HepG2 (cell line): ENCODE results near the gene USP34.

ENCODE experiments used
- MAFK ChIP-seq, 2 experiments: IDR thresholded peaks in 1 of 2; conservative IDR thresholded peaks in 1 of 2; 2 replicates each; pipeline ENCODE4 v1.6.1; 2011; ENCODE audit warnings: improper control_type of control experiment in 2 of 2, low read length in 2 of 2
- POLR2A ChIP-seq, 2 experiments: IDR thresholded peaks; 2 replicates each; pipeline ENCODE4 v1.6.1; 2011; ENCODE audit warnings: low read depth in 2 of 2, low read length in 2 of 2, mild to moderate bottlenecking in 1 of 2, moderate library complexity in 1 of 2; ENCODE audit not compliant: insufficient read depth in 1 of 2
- TF ChIP-seq, protein P1 (sequence below): sonication (generic); formaldehyde crosslinking; IDR thresholded peaks from 2 replicates; pipeline ENCODE4 v1.5.0; 2020; ENCODE audit warnings: mild to moderate bottlenecking, missing genetic modification reagents, moderate library complexity

DNA sequence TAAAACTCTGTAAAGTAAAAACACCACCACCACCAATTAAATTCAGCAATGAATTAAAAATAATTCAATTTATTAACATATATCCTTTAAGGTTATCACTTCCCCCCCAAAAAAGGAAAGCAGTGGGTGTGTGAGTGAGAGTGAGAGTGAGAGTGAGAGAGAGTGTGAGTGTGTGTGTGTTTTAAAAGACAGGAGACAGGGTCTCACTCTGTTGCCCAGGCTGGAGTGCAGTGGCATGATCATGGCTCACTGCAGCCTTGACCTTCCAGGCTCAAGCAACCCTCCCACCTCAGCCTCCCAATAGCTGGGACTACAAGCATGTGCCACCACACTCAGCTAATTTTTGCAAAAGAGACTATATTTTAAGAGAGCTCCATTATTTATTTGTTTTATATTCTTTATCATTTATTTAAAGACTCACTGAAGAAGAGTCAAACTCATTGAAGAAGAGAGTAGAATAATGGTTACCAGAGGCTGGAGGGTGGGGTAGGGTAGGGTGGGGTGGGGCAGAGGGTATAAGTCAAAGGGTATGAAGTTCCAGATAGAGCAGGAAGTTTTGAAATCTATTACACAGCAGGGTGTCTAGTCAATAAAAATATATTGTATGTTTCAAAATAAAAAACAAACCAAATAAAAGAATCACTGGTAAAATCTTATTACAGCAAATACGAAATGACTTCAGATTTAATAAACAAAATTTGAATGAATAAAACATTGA lies 187.3 kb downstream of the USP34 start:
- TF ChIP-seq POLR2A (IDR thresholded peaks at IDR 0.05; ENCODE audit: insufficient read depth in 1 of 2, low read depth in 2 of 2, low read length in 2 of 2) (no peak), MAFK (conservative IDR thresholded peaks at IDR 0.05 in 1 of 2, IDR thresholded peaks at IDR 0.05 in 1 of 2; ENCODE audit: low read length in 2 of 2) (no peak)
- TF ChIP-seq, protein P1, sequence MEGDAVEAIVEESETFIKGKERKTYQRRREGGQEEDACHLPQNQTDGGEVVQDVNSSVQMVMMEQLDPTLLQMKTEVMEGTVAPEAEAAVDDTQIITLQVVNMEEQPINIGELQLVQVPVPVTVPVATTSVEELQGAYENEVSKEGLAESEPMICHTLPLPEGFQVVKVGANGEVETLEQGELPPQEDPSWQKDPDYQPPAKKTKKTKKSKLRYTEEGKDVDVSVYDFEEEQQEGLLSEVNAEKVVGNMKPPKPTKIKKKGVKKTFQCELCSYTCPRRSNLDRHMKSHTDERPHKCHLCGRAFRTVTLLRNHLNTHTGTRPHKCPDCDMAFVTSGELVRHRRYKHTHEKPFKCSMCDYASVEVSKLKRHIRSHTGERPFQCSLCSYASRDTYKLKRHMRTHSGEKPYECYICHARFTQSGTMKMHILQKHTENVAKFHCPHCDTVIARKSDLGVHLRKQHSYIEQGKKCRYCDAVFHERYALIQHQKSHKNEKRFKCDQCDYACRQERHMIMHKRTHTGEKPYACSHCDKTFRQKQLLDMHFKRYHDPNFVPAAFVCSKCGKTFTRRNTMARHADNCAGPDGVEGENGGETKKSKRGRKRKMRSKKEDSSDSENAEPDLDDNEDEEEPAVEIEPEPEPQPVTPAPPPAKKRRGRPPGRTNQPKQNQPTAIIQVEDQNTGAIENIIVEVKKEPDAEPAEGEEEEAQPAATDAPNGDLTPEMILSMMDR (CRISPR knock-in tag): no peak
